SJSA1 (cell line): ENCODE results near the gene RASSF4. TPM values are rescaled to one million over a fixed set of nuclear protein-coding genes. Genes with fewer than 3 reads are reported as not detected.

Experiments used
- DNase-seq, 2 experiments: peaks; one replicate each; pipeline ENCODE4 v3.0.0-alpha.2; 2015 to 2020; ENCODE audit warnings: low spot score in 2 of 2, low read depth in 1 of 2
- H3K27ac ChIP-seq: fragments of 250-450 bp; sonication (Bioruptor Pico); 2 replicates; pipeline ENCODE4 v1.5.1; 2020; ENCODE audit warnings: mild to moderate bottlenecking, moderate library complexity
- H3K27me3 ChIP-seq: fragments of 250-450 bp; sonication (Bioruptor Pico); replicated peaks from 2 replicates; pipeline ENCODE4 v1.5.1; 2020; ENCODE audit warnings: mild to moderate bottlenecking, moderate library complexity
- H3K36me3 ChIP-seq: fragments of 250-450 bp; sonication (Bioruptor Pico); 2 replicates; pipeline ENCODE4 v1.5.1; 2020; ENCODE audit warnings: mild to moderate bottlenecking
- H3K4me1 ChIP-seq: fragments of 250-450 bp; sonication (Bioruptor Pico); replicated peaks from 2 replicates; pipeline ENCODE4 v1.6.1; 2021; ENCODE audit warnings: mild to moderate bottlenecking
- H3K4me3 ChIP-seq: fragments of 250-450 bp; sonication (Bioruptor Pico); 2 replicates; pipeline ENCODE4 v1.5.1; 2020; ENCODE audit warnings: mild to moderate bottlenecking
- H3K9me3 ChIP-seq: fragments of 250-450 bp; sonication (Bioruptor Pico); replicated peaks from 2 replicates; pipeline ENCODE4 v1.5.1; 2020; ENCODE audit warnings: mild to moderate bottlenecking
- total RNA-seq: library from RNA; depleted of rRNA; stranded (reverse); fragments of >200 nt; shearing (Covaris generic); gene quantifications from 2 replicates; pipeline ENCODE4 v1.2.3, GENCODE V29; 2014

Gene RASSF4
- total RNA-seq, 1 experiment from 2014 or later: 19.7 TPM

GRCh38 chr10:44932517-44933450, 26.8 kb upstream of the RASSF4 start:
- no peak overlapping the region for H3K27ac ChIP-seq
- peaks cover 38% of the 10 kb centered on the region for H3K4me1 ChIP-seq
- no peak overlapping the region for H3K4me3 ChIP-seq
- H3K36me3 ChIP-seq: no peaks in the 10 kb centered on the region
- no peaks in the 10 kb centered on the region for H3K27me3 ChIP-seq
- DNase-seq: peak; percentile 82 to 91
- no peaks in the 10 kb centered on the region for H3K9me3 ChIP-seq

DNA sequence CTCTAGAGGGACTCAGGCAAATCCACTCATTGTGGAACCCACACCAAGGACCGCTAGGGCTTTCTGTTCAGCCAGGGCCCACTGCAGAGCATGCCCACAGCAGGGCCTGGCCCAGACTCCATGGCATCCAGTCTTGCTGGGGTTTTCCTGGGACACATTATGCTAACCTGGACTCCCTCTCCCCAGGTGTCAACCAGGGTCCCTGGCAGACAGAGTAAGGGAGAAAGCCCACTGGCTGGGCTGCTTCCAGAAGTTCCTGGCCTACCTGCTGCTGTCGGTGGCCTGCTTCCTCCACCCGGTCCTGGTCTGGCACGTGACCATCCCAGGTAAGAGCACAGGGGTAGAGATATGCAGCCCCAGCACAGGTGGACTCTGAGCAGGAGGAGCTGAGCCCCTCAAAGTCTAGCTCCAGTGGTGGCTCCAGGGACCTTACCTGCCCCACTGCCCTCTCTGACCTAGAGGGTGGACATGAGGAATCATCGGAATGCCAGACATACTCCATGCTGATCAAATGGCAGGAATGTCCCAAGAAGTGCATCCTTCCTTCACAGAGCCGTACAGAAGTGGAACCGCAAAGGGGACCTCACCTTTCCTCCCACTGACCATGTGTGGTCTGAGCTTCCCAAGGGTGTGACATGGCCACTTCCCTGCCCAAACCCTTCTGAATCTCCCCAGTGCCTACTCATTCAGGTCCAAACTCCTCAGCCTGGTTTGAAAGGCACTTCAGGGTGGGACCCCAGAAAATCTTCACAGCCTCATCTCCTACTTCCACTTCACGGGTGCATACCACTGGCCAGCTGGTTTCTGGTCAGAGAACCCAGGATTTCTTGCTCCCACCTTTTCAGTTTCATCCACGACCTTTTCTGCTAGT, 25.9 kb upstream of the RASSF4 start:
- H3K27me3 ChIP-seq: no peaks in the 10 kb centered on the region
- no peak overlapping the region for H3K27ac ChIP-seq

DNA sequence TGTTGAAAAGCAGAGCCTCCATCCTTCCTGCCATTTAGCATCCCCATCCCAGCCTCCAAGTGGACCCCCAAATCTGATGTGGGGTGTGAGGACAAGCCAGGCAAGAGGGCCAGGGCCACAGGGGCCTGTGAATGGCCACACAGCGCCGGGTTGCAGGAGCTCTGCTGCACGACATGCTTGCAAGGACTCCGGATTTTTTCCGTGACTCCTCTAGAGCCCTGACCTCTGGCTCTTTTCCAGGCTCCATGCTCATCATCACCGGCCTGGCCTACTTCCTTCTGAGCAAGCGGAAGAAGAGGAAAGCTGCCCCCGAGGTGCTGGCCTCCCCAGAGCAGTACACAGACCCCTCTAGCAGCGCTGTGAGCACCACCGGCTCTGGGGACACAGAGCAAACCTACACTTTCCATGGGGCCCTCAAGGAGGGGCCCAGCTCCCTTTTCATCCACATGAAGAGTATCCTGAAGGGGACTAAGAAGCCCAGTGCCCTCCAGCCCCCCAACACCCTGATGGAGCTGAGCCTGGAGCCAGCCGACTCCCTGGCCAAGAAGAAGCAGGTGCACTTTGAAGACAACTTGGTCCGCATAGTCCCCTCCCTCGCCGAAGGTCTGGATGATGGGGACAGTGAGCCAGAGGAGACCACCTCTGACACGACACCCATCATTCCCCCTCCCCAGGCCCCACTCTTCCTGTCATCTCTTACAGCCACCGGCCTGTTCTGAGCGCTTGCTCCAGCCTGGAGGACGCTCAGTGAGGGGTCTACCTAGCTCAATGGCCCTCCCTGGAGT, 25.0 kb upstream of the RASSF4 start:
- Histone ChIP-seq H3K9me3 (no peaks in the 10 kb centered on the region), H3K27me3 (no peaks in the 10 kb centered on the region), H3K4me1 (peaks cover 38% of the 10 kb centered on the region), H3K27ac (peak overlapping the region; percentile 69), H3K36me3 (no peaks in the 10 kb centered on the region), H3K4me3 (no peak overlapping the region)
- peak in 1 of 2 experiments; percentile 39 for DNase-seq

More for the DNA sequence above, 25.9 kb upstream of the RASSF4 start:
- no peaks in the 10 kb centered on the region for H3K9me3 ChIP-seq
- H3K4me1 ChIP-seq: peaks cover 38% of the 10 kb centered on the region
- H3K36me3 ChIP-seq: no peaks in the 10 kb centered on the region
- peak in 1 of 2 experiments; percentile 36 for DNase-seq
- no peak overlapping the region for H3K4me3 ChIP-seq

GRCh38 chr10:44935201-44935965, 24.2 kb upstream of the RASSF4 start:
- no peaks in the 10 kb centered on the region for H3K36me3 ChIP-seq
- no peaks in the 10 kb centered on the region for H3K27me3 ChIP-seq
- H3K4me1 ChIP-seq: peaks cover 38% of the 10 kb centered on the region
- H3K9me3 ChIP-seq: no peaks in the 10 kb centered on the region
- DNase-seq: peak; percentile 82 to 83
- peak overlapping the region; percentile 69 for H3K27ac ChIP-seq
- H3K4me3 ChIP-seq: no peak overlapping the region

DNA sequence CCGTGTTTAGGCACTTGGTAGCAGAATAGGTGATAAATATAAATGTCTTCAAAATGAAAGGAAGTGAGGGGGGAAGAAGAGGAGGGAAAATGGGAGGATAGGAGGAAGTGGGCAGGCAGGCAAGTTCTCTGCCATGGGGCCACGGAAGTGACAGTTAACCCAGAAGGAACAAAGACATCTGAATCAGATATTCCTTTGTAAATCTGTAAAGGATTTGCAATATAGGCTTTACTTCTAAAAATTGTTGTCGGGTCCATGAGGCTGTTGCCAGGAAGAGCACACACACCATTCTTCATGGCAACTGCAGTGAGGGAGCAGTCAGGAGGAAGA, 23.7 kb upstream of the RASSF4 start:
- no peaks in the 10 kb centered on the region for H3K36me3 ChIP-seq
- no peak overlapping the region for H3K4me3 ChIP-seq
- DNase-seq: no peak
- H3K27me3 ChIP-seq: no peaks in the 10 kb centered on the region
- peak overlapping the region; percentile 69 for H3K27ac ChIP-seq
- no peaks in the 10 kb centered on the region for H3K9me3 ChIP-seq
- H3K4me1 ChIP-seq: peaks cover 38% of the 10 kb centered on the region

GRCh38 chr10:44936314-44936975, 23.2 kb upstream of the RASSF4 start:
- peak in 1 of 2 experiments; percentile 23 for DNase-seq
- Histone ChIP-seq H3K36me3 (no peaks in the 10 kb centered on the region), H3K9me3 (no peaks in the 10 kb centered on the region), H3K4me1 (peaks cover 38% of the 10 kb centered on the region), H3K27ac (peak overlapping the region; percentile 69), H3K4me3 (no peak overlapping the region), H3K27me3 (no peaks in the 10 kb centered on the region)

- no peak overlapping the region for H3K4me3 ChIP-seq
Observed at GRCh38 chr10:44937196-44938005, 22.2 kb upstream of the RASSF4 start.

DNA sequence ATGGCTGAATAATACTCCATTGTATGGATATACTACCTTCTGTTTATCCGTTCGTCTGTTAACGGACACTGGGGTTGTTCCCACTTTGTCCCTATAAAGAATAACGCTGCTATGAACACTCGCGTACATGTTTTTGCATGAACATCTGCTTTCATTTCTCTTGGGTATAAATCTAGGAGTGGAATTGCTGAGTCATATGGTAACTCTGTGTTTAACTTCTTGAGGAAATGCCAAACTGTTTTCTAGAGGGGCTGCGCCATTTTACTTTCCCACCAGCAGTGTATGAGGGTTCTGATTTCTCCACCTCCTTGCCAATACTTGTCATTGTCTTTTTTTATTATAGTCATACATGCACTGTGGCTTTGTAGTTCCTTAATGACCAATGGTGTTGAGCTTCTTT, 20.6 kb upstream of the RASSF4 start:
- H3K4me3 ChIP-seq: no peak overlapping the region
- H3K27ac ChIP-seq: no peak overlapping the region
- DNase-seq: no peak
- H3K27me3 ChIP-seq: no peaks in the 10 kb centered on the region
- H3K36me3 ChIP-seq: no peaks in the 10 kb centered on the region
- peaks cover under 1% of the 10 kb centered on the region; the same call in 1 of the 2 replicates for H3K9me3 ChIP-seq
- peaks cover 24% of the 10 kb centered on the region for H3K4me1 ChIP-seq

More at GRCh38 chr10:44937196-44938005, 22.2 kb upstream of the RASSF4 start:
- peak in 1 of 2 experiments; percentile 30 for DNase-seq
- no peaks in the 10 kb centered on the region for H3K36me3 ChIP-seq
- peaks cover 38% of the 10 kb centered on the region for H3K4me1 ChIP-seq
- no peaks in the 10 kb centered on the region for H3K9me3 ChIP-seq
- no peaks in the 10 kb centered on the region for H3K27me3 ChIP-seq
- no peak overlapping the region for H3K27ac ChIP-seq

DNA sequence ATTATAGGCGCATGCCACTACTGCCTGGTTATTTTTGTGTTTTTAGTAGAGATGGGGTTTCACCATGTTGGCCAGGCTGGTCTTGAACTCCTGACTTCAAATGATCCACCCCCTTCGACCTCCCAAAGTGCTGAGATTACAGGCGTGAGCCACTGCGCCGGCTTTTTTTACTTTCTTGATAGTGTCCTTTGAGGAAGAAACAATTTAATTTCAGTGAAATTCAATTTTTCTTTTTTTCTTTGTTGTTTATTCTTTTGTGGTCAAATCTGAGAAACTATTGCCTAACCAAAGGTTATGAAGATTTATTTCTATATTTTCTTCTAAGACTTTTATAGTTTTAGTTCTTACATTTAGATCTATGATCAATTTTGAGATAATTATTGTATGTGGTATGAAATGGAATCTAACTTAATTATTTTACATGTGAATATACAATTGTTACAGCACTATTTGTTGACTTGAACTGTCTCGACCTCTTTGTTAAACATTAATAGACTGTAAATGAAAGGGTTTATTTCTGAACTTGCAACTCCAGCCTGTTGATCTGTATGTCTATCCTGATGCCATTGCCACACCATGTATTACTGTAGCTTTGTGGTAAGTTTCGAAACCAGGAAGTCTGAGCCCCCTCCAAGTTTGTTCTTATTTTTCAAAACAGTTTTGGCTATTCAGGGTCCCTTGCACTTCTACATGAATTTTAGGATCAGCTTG, 19.8 kb upstream of the RASSF4 start:
- Histone ChIP-seq H3K27me3 (no peaks in the 10 kb centered on the region), H3K27ac (no peak overlapping the region), H3K4me1 (peaks cover 16% of the 10 kb centered on the region), H3K36me3 (no peaks in the 10 kb centered on the region), H3K9me3 (peaks cover 3% of the 10 kb centered on the region; the same call in 1 of the 2 replicates), H3K4me3 (no peak overlapping the region)
- DNase-seq: no peak

GRCh38 chr10:44944354-44944753, 15.2 kb upstream of the RASSF4 start:
- DNase-seq: no peak
- H3K27me3 ChIP-seq: no peaks in the 10 kb centered on the region
- no peak overlapping the region for H3K27ac ChIP-seq
- no peaks in the 10 kb centered on the region for H3K36me3 ChIP-seq
- H3K4me1 ChIP-seq: peaks cover 26% of the 10 kb centered on the region
- peaks cover 3% of the 10 kb centered on the region for H3K9me3 ChIP-seq
- H3K4me3 ChIP-seq: no peak overlapping the region

GRCh38 chr10:44946205-44946604, 13.4 kb upstream of the RASSF4 start:
- Histone ChIP-seq H3K36me3 (no peaks in the 10 kb centered on the region), H3K4me3 (no peak overlapping the region), H3K27ac (peak overlapping the region; percentile 29), H3K9me3 (peaks cover 3% of the 10 kb centered on the region), H3K4me1 (peaks cover 41% of the 10 kb centered on the region), H3K27me3 (no peaks in the 10 kb centered on the region)
- peak; percentile 39 to 60 for DNase-seq
